HTR-8/SVneo (cell line): Measurements from ENCODE around the gene ZIC1.
A peak's percentile ranks its signal among the peaks of the same experiment; 100 is the strongest.

Experiments used
- DNase-seq: peaks from one replicate; pipeline ENCODE4 v3.0.0; 2011; ENCODE audit warnings: low spot score, mixed read lengths; ENCODE audit not compliant: insufficient read length
- FAIRE-seq: peaks from 2 replicates; lab custom pipeline; 2011; peaks lifted over from hg19 to GRCh38; lab: Jason Lieb, UNC

Gene ZIC1

GRCh38 chr3:147406028-147406931 lies 2.9 kb upstream of the ZIC1 start, which contains the start of gene ZIC4:
Gene ZIC4, minus strand, starts transcription at chr3:147406543. Its CDS starts 3,746 bp downstream, at chr3:147402797.
- FAIRE-seq (no peak), DNase-seq (no peak)

- DNase-seq (no peak), FAIRE-seq (no peak)
Measured at GRCh38 chr3:147407114-147407497, 2.1 kb upstream of the ZIC1 start.

GRCh38 chr3:147407498-147408187 lies 1.5 kb upstream of the ZIC1 start:
- FAIRE-seq (no peak), DNase-seq (no peak)

GRCh38 chr3:147408188-147409100 lies 721 bp upstream of the ZIC1 start:
- no peak for FAIRE-seq
- no peak for DNase-seq

- DNase-seq = no peak
- FAIRE-seq = no peak
Measured at GRCh38 chr3:147410116-147410525, 956 bp downstream of the ZIC1 start.

DNA sequence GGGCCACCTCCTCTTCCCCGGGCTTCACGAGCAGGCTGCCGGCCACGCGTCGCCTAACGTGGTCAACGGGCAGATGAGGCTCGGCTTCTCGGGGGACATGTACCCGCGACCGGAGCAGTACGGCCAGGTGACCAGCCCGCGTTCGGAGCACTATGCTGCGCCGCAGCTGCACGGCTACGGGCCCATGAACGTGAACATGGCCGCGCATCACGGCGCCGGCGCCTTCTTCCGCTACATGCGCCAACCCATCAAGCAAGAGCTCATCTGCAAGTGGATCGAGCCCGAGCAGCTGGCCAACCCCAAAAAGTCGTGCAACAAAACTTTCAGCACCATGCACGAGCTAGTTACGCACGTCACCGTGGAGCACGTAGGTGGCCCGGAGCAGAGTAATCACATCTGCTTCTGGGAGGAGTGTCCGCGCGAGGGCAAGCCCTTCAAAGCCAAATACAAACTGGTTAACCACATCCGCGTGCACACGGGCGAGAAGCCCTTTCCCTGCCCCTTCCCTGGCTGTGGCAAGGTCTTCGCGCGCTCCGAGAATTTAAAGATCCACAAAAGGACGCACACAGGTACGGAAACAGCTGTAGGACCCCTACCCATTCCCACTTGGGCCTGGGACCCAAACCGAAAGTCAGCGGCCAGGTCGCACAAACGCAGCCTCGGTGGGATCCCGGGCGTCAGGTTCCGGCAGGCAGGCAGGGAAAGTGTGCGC lies 1.5 kb downstream of the ZIC1 start:
- DNase-seq = no peak
- FAIRE-seq = peak; percentile 55

DNA sequence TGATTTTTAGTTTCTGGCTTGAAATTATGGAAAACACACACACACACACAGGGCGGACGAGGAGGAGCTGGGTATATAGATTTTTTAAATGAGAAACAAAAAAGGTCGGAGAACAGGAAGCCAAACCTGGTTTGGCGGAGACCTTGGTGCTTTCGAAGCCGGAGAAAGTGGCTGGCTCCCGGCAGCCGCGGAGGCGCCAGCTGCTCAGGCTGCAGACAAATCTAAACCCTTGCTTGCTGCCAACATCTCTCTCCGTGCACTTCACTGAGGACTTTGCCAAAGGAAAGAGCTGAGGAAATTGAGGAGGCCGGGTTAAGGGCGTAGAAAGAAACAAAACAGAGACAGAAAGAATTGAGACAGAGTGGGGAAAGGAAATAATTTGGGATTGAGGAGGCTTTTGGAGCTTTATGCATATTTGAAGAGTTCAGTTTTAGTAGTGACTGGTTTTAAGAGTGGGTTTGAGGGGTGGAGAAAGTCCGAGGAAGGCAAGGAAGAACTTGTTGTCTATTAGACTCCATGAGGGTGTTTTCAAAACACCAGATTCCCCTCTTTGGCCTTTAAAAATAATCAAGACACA lies 2.2 kb downstream of the ZIC1 start:
- no peak for DNase-seq
- no peak for FAIRE-seq

DNA sequence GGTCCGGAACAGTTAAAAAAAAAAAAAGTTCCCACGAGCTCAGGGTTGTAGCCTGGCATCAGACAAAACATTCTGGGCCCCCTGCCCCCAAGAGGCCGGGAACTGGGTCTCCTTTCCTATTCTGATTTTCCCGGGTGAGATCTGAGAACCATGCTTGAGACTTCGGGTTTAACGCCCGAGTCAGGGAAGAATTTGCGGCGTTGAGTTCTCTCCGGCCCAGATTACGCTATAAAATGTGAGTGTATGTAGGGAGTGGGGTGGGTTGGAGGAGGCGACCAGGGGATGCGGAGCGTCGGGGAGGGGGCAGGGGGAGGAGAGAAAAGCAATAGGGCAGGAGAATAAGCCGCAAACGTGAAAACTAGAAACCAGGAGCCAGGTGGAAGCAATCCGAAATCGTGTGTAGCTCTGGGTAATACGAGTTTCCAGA lies 2.7 kb downstream of the ZIC1 start:
- FAIRE-seq = no peak

DNA sequence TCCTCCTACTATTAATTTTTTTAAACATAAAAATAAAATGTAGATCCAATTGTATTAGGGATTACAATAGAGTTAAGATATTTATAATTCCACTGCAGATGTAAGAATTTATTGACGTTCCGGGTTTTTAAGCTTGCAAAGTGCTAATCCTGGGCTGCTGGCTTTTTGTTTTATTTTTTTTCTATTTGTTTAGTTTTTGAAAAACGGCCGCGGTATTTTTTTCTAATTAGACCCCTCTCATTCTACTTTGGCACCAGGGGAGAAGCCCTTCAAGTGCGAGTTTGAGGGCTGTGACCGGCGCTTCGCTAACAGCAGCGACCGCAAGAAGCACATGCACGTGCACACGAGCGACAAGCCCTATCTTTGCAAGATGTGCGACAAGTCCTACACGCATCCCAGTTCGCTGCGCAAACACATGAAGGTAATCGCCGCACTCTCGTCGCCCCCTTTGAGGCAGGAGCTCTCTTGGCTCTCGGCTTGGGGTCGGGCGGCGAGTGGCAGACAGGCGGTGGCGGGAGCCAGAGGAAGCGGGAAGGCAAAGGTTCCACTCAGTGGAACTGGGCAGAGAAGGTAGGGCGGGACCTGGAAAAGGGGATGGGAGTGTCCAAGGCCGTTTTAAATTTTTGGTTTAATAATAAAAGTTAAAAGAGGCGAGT lies 3.2 kb downstream of the ZIC1 start:
- no peak for DNase-seq
- no peak for FAIRE-seq

More for the DNA sequence above, 2.7 kb downstream of the ZIC1 start:
- DNase-seq = no peak

DNA sequence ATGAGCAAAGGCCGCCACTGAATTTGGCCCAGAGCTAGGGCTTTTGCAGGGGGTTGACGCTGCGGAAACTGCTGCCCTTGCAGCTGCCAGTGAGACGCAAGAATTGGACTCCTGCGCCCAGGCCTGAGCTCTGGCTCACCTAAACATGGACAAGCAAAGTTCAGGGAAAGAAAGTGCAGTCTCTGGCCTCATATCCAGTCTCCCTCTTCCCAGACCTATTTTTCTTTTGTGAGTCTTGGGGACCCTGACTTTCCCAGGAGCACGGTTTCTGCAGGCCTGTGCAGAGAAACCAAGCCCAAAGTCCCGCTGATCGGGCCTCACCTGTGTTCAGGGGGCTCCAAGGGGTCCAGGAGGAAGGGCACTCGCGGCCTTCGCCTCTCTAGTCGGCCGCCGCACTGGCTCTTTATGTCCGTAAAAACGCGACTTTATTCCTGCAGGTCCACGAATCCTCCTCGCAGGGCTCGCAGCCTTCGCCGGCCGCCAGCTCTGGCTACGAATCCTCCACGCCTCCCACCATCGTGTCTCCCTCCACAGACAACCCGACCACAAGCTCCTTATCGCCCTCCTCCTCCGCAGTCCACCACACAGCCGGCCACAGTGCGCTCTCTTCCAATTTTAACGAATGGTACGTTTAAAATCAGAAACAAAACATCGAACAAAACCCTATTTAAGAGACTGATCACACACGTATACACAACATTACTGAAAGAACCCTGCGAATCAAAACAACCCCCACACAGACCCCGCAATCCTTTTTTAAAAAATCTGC lies 3.9 kb downstream of the ZIC1 start:
- DNase-seq = no peak
- FAIRE-seq = no peak

- DNase-seq (no peak), FAIRE-seq (no peak)
Measured at GRCh38 chr3:147413686-147414389, 4.7 kb downstream of the ZIC1 start.

- FAIRE-seq = no peak
- DNase-seq = no peak
Measured at GRCh38 chr3:147414390-147415138, 5.4 kb downstream of the ZIC1 start.

DNA sequence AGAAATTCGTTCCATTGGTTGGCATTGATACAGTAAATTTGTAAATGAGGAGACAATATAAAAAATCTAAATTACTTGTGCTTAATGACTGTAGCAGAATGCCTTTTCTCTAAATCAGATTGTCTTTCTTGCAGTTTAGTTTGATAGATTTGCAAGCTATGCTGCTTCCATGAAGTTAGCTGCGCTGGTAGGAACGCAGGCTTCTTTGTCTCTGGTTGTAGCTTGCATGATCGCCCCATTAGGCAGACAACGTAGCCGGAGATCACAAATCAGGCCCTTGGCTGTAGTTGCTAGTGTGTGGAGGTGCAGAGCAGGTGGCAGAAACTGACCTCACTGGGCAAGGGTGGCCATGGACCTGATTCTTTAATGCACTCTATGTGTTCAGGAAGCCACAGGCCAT lies 6.1 kb downstream of the ZIC1 start:
- FAIRE-seq = no peak
- no peak for DNase-seq

GRCh38 chr3:147415874-147416273 lies 6.7 kb downstream of the ZIC1 start:
- FAIRE-seq (no peak), DNase-seq (no peak)

DNA sequence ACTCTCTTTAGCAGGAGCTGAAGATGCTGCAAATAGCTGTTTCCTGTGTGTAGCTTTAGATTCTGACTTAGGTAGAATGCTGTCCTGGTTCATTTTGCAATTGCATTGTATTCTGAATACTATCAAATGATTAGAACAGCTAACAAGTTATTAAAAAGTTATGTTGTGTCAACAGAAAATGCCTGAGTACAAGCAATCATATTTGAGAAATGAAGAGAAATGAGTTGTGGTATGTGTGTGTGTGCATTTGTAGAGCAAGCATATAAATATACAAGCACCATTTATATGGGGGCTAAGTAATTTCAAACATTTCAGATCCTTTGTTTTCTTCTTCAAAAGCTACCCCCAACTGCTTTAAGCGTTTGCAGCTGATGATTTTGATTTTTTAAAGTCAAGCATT lies 7.8 kb downstream of the ZIC1 start:
- no peak for DNase-seq
- FAIRE-seq = no peak

DNA sequence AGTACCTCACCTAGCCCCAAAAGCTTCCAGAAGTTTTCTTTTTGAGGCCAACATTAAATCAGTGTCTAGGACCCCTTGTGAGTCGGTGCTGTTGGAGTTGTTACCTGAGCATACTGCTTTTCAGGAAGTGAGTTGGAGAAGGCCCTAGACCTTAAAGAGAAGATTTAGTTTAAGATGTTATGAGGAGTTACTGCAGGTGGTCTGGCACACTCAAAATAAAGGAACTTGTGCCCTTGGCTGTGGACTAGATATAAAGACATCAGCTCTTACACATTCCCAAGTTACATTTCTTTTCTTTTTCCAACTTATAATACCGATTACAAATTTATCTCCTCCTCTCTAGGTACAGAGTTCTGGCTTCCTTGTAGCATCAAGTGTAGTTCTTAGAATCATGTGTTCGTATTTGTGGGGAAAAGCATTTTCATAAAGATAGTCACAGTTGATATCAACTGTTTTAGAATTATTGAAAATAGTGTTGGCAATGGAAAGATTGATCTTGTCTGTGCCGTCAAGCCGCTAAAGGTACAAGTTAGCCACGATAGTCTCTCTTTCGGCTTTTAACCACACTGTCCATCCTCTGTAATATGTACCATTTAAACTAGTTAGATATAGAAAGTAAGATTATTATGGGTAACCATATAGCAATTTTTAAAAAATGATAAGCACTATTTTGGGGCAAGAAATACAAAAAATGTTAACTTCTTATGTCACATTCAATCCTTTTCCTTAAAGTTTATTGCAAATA lies 8.6 kb downstream of the ZIC1 start:
- FAIRE-seq (no peak), DNase-seq (no peak)
